ENCODE data around the gene LEPR. TPM values are rescaled to one million over a fixed set of nuclear protein-coding genes. Genes with fewer than 3 reads are reported as not detected.

Gene LEPR
- total and polyA plus RNA-seq, 2 donors (not counting 3 experiments of a cell fraction or from before 2014, with no cell fraction given) = 11.1 to 18.7 TPM

GRCh38 chr1:65414538-65414937 lies 5.9 kb upstream of the LEPR start:
- POLR2A ChIA-PET = no interaction called here
- FAIRE-seq (no peak), DNase-seq (ENCODE audit: low read depth, low spot score) (no peak)
- Histone ChIP-seq H3K27me3 (ENCODE audit: control insufficient read depth in 2 of 2, insufficient read depth in 2 of 2, low read length in 2 of 2) (no peaks in the 10 kb centered on the region), H3K4me2 (ENCODE audit: insufficient read depth, low read length) (no peak overlapping the region), H3K79me2 (ENCODE audit: control insufficient read depth, insufficient read depth, low read length) (no peaks in the 10 kb centered on the region), H3K9ac (replicated peaks; ENCODE audit: extremely low read depth, insufficient read depth, low read length) (no peak overlapping the region), H3K27ac (ENCODE audit: insufficient read depth, low read depth, low read length) (no peak overlapping the region), H4K20me1 (replicated peaks; ENCODE audit: control insufficient read depth, extremely low read depth, insufficient read depth, low read length) (no peaks in the 10 kb centered on the region), H3K36me3 (ENCODE audit: control insufficient read depth in 2 of 2, extremely low read depth in 1 of 2, insufficient read depth in 2 of 2, low read length in 2 of 2) (no peaks in the 10 kb centered on the region), H3K4me3 (replicated peaks in 1 of 3; ENCODE audit: insufficient read depth in 1 of 3, low read depth in 1 of 3, low read length in 3 of 3) (no peak overlapping the region), H3K9me1 (replicated peaks; ENCODE audit: control insufficient read depth, extremely low read depth, insufficient read depth, low read length) (no peaks in the 10 kb centered on the region), H3K4me1 (ENCODE audit: control insufficient read depth, extremely low read depth, insufficient read depth, low read length) (peaks cover under 1% of the 10 kb centered on the region), H3K9me3 (replicated peaks; ENCODE audit: control insufficient read depth, insufficient read depth, low read length) (no peaks in the 10 kb centered on the region), H2AFZ (ENCODE audit: low read depth, low read length) (no peak overlapping the region)
- intact Hi-C loops (cut with micrococcal nuclease) (no loop called here), dilution Hi-C loops (cut with MboI; ENCODE audit: extremely low pct_ligation_motif_present, low sequenced_read_pairs) (no loop called here)
- TF ChIP-seq EZH2 (IDR thresholded peaks at IDR 0.05; ENCODE audit: borderline replicate concordance, low read depth, low read length, severe bottlenecking) = no peak
- BruUV-seq (replicated peaks) = no TSS peak
- CTCF ChIA-PET = interaction anchor here (1.0 to 1.5 kb wide), 3 partner anchors 11 to 17 kb away, joined by 3 read pairs; no protein-coding TSS in a partner anchor

DNA sequence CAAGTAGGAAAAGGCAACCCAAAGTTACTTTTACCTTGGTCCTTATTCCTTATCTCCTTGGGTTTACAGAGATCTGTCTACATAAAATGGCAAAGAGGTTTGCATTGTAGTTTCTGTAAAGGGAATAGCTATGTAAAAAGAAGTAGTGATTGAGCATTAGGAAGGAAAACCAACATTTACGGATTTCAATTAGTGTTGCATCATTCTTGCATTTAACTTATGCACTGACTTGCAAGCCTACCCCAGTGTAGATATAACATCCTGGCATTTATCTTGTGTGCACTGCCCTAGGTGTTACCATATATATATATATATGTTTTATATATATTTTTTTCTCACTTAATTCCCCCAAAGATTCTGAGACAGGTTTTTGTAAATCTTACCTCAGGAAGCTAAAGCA lies 3.7 kb upstream of the LEPR start:
- H3K27ac ChIP-seq (ENCODE audit: insufficient read depth, low read depth, low read length) = no peak overlapping the region
- CTCF ChIA-PET = interaction anchor here (0.8 to 1.6 kb wide), 4 partner anchors 13 to 271 kb away, joined by 4 to 6 read pairs (median 5); no protein-coding TSS in a partner anchor
- no peak overlapping the region for H3K9ac ChIP-seq (replicated peaks; ENCODE audit: extremely low read depth, insufficient read depth, low read length)
- H3K4me3 ChIP-seq (replicated peaks in 1 of 3; ENCODE audit: insufficient read depth in 1 of 3, low read depth in 1 of 3, low read length in 3 of 3) = no peak overlapping the region
- POLR2A ChIA-PET = no interaction called here
- H4K20me1 ChIP-seq (replicated peaks; ENCODE audit: control insufficient read depth, extremely low read depth, insufficient read depth, low read length) = no peaks in the 10 kb centered on the region
- H2AFZ ChIP-seq (ENCODE audit: low read depth, low read length) = no peak overlapping the region
- H3K27me3 ChIP-seq (ENCODE audit: control insufficient read depth in 2 of 2, insufficient read depth in 2 of 2, low read length in 2 of 2) = no peaks in the 10 kb centered on the region
- H3K9me1 ChIP-seq (replicated peaks; ENCODE audit: control insufficient read depth, extremely low read depth, insufficient read depth, low read length) = no peaks in the 10 kb centered on the region
- FAIRE-seq (no peak), DNase-seq (ENCODE audit: low read depth, low spot score) (no peak)
- H3K4me1 ChIP-seq (ENCODE audit: control insufficient read depth, extremely low read depth, insufficient read depth, low read length) = peaks cover 6% of the 10 kb centered on the region
- no peak overlapping the region for H3K4me2 ChIP-seq (ENCODE audit: insufficient read depth, low read length)
- no peaks in the 10 kb centered on the region for H3K36me3 ChIP-seq (ENCODE audit: control insufficient read depth in 2 of 2, extremely low read depth in 1 of 2, insufficient read depth in 2 of 2, low read length in 2 of 2)
- peaks cover 2% of the 10 kb centered on the region for H3K79me2 ChIP-seq (ENCODE audit: control insufficient read depth, insufficient read depth, low read length)
- H3K9me3 ChIP-seq (replicated peaks; ENCODE audit: control insufficient read depth, insufficient read depth, low read length) = no peaks in the 10 kb centered on the region
- no TSS peak for BruUV-seq (replicated peaks)
- TF ChIP-seq POLR2A (IDR thresholded peaks at IDR 0.05; ENCODE audit: low read depth, low read length) (no peak), EZH2 (IDR thresholded peaks at IDR 0.05; ENCODE audit: borderline replicate concordance, low read depth, low read length, severe bottlenecking) (no peak), POLR2AphosphoS5 (IDR thresholded peaks at IDR 0.05; ENCODE audit: insufficient read depth, low read depth, low read length) (no peak), GATA2 (IDR thresholded peaks at IDR 0.05; ENCODE audit: insufficient read depth, insufficient read length, low read depth, low read length) (no peak)
- intact Hi-C loops (cut with micrococcal nuclease) = no loop called here
- dilution Hi-C loops (cut with MboI; ENCODE audit: extremely low pct_ligation_motif_present, low sequenced_read_pairs) = no loop called here
